ENCODE results near the gene GNG2. TPM values are rescaled to one million over a fixed set of nuclear protein-coding genes. Genes with fewer than 3 reads are reported as not detected.

GNG2 gene
- total RNA-seq, 1 experiment from 2014 or later = 0.33 TPM

DNA sequence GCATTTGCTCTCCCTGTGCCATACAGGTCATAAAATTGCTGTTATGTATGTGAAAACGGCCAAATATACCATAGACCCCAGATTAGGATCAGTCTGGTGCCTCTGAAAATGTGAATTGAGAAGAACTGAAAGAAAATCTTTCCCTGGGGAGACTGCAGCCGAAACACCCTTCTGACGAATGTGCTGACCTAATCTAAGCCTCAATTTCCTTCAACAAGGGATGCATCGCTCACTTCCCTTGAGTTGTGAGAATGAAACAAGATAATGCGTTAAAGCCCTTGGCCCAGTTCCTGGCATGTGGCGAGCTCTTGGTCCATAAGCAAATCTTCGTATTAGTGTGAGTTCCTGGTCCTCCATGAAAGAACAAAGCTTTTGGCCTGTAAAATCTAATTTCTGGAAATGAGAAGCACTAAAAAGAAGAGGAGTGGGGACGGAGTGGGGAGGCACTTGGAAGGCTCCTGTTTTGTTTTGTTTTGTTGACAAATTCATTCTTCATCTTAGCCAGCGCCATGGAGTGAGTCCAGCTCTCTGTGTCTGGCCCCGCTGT, 79.4 kb downstream of the GNG2 start:
- Histone ChIP-seq H3F3A (ENCODE audit: insufficient read depth, low read depth) (no peaks in the 10 kb centered on the region), H2AFZ (no peak overlapping the region), H3K9me3 (ENCODE audit: insufficient read depth, low read depth) (no peaks in the 10 kb centered on the region), H3K4me1 (replicated peaks; ENCODE audit: insufficient read depth) (no peaks in the 10 kb centered on the region), H3K4me2 (no peak overlapping the region), H3K36me3 (ENCODE audit: low read depth) (no peaks in the 10 kb centered on the region), H3K4me3 (no peak overlapping the region), H3K9me2 (ENCODE audit: insufficient read depth) (no peaks in the 10 kb centered on the region), H3K79me2 (ENCODE audit: low read depth) (no peaks in the 10 kb centered on the region), H3K27me3 (ENCODE audit: insufficient read depth, low read depth) (no peaks in the 10 kb centered on the region), H3K27ac (no peak overlapping the region), H4K20me1 (ENCODE audit: insufficient read depth) (no peaks in the 10 kb centered on the region)
- DNase-seq = no peak
- TF ChIP-seq, protein P1, sequence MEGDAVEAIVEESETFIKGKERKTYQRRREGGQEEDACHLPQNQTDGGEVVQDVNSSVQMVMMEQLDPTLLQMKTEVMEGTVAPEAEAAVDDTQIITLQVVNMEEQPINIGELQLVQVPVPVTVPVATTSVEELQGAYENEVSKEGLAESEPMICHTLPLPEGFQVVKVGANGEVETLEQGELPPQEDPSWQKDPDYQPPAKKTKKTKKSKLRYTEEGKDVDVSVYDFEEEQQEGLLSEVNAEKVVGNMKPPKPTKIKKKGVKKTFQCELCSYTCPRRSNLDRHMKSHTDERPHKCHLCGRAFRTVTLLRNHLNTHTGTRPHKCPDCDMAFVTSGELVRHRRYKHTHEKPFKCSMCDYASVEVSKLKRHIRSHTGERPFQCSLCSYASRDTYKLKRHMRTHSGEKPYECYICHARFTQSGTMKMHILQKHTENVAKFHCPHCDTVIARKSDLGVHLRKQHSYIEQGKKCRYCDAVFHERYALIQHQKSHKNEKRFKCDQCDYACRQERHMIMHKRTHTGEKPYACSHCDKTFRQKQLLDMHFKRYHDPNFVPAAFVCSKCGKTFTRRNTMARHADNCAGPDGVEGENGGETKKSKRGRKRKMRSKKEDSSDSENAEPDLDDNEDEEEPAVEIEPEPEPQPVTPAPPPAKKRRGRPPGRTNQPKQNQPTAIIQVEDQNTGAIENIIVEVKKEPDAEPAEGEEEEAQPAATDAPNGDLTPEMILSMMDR (conservative IDR thresholded peaks at IDR 0.05) = no peak
- BruUV-seq (replicated peaks) = no TSS peak
- ChIA-PET CTCF (no interaction called here), POLR2A (ENCODE audit: unreplicated experiment) (no interaction called here)
- intact Hi-C loops (cut with micrococcal nuclease; ENCODE audit: unreplicated experiment) = no loop called here

- H3K9me2 ChIP-seq (ENCODE audit: insufficient read depth) = no peaks in the 10 kb centered on the region
- H3F3A ChIP-seq (ENCODE audit: insufficient read depth, low read depth) = no peaks in the 10 kb centered on the region
- H3K79me2 ChIP-seq (ENCODE audit: low read depth) = no peaks in the 10 kb centered on the region
- TF ChIP-seq EZH2 (IDR thresholded peaks at IDR 0.05; ENCODE audit: low read depth) = no peak
- TF ChIP-seq, protein P1 (conservative IDR thresholded peaks at IDR 0.05) = no peak
- no peak for DNase-seq
- no peaks in the 10 kb centered on the region for H3K9me3 ChIP-seq (ENCODE audit: insufficient read depth, low read depth)
- H3K4me2 ChIP-seq = no peak overlapping the region
- no peaks in the 10 kb centered on the region for H3K36me3 ChIP-seq (ENCODE audit: low read depth)
- BruUV-seq (replicated peaks) = no TSS peak
- H3K4me1 ChIP-seq (replicated peaks; ENCODE audit: insufficient read depth) = no peaks in the 10 kb centered on the region
- intact Hi-C loops (cut with micrococcal nuclease; ENCODE audit: unreplicated experiment) = no loop called here
- ChIA-PET POLR2A (ENCODE audit: unreplicated experiment) (no interaction called here), CTCF (interaction anchor here (0.6 kb wide), 1 partner anchor 660 kb away, joined by 3 read pairs; no protein-coding TSS in a partner anchor)
- no peaks in the 10 kb centered on the region for H3K27me3 ChIP-seq (ENCODE audit: insufficient read depth, low read depth)
- H3K27ac ChIP-seq = no peak overlapping the region
- no peak overlapping the region for H2AFZ ChIP-seq
- no peaks in the 10 kb centered on the region for H4K20me1 ChIP-seq (ENCODE audit: insufficient read depth)
- H3K4me3 ChIP-seq = no peak overlapping the region
Measured at GRCh38 chr14:51942971-51943370, 82.6 kb downstream of the GNG2 start.

DNA sequence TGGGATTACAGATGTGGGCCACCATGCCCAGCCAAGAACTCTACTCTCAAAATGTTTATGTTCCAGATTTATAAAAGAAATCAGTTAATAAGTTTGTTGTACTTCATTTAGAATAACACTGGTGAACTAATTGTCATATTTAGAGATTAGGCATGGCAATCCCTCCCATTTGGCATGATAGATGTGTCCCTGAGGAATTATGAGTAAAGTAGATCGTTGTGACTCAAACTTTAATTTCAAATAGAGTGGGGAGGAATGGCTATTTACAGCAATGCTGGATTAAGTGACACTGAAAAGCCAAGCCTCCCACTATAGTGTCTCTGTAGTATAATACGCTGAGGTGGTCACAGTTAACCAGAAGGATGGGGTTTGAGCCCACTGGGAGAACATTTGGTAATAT, 89.6 kb downstream of the GNG2 start:
- CTCF ChIA-PET = no interaction called here
- H3K4me2 ChIP-seq = no peak overlapping the region

More for the DNA sequence above, 89.6 kb downstream of the GNG2 start:
- POLR2A ChIA-PET (ENCODE audit: unreplicated experiment) = no interaction called here
- TF ChIP-seq EZH2 (IDR thresholded peaks at IDR 0.05; ENCODE audit: low read depth) = no peak
- TF ChIP-seq, protein P1 (conservative IDR thresholded peaks at IDR 0.05) = no peak
- Histone ChIP-seq H3K36me3 (ENCODE audit: low read depth) (no peaks in the 10 kb centered on the region), H4K20me1 (ENCODE audit: insufficient read depth) (no peaks in the 10 kb centered on the region), H3K27ac (no peak overlapping the region), H3K79me2 (ENCODE audit: low read depth) (no peaks in the 10 kb centered on the region), H3K4me3 (no peak overlapping the region), H3F3A (ENCODE audit: insufficient read depth, low read depth) (no peaks in the 10 kb centered on the region), H3K9me2 (ENCODE audit: insufficient read depth) (no peaks in the 10 kb centered on the region), H2AFZ (no peak overlapping the region), H3K9me3 (ENCODE audit: insufficient read depth, low read depth) (no peaks in the 10 kb centered on the region), H3K27me3 (ENCODE audit: insufficient read depth, low read depth) (no peaks in the 10 kb centered on the region), H3K4me1 (replicated peaks; ENCODE audit: insufficient read depth) (no peaks in the 10 kb centered on the region)
- BruUV-seq (replicated peaks) = no TSS peak
- no peak for DNase-seq
- intact Hi-C loops (cut with micrococcal nuclease; ENCODE audit: unreplicated experiment) = no loop called here

Measured in PC-9 (cell line).